HG02610 (cell line): ENCODE data around the gene INTS11.
A peak's percentile ranks its signal among the peaks of the same experiment; 100 is the strongest.
"Not testable (repeated sequence)": the region's sequence is repeated elsewhere in the genome, so short reads cannot be mapped to it uniquely, and the experiment has no call there.

ENCODE experiments used
- ATAC-seq: cut with Tn5 transposase; IDR thresholded peaks from one replicate; pipeline ENCODE4 v1.9.1; 2021; ENCODE audit warnings: mild to moderate bottlenecking, moderate library complexity; ENCODE audit not compliant: unreplicated experiment

INTS11 gene

DNA sequence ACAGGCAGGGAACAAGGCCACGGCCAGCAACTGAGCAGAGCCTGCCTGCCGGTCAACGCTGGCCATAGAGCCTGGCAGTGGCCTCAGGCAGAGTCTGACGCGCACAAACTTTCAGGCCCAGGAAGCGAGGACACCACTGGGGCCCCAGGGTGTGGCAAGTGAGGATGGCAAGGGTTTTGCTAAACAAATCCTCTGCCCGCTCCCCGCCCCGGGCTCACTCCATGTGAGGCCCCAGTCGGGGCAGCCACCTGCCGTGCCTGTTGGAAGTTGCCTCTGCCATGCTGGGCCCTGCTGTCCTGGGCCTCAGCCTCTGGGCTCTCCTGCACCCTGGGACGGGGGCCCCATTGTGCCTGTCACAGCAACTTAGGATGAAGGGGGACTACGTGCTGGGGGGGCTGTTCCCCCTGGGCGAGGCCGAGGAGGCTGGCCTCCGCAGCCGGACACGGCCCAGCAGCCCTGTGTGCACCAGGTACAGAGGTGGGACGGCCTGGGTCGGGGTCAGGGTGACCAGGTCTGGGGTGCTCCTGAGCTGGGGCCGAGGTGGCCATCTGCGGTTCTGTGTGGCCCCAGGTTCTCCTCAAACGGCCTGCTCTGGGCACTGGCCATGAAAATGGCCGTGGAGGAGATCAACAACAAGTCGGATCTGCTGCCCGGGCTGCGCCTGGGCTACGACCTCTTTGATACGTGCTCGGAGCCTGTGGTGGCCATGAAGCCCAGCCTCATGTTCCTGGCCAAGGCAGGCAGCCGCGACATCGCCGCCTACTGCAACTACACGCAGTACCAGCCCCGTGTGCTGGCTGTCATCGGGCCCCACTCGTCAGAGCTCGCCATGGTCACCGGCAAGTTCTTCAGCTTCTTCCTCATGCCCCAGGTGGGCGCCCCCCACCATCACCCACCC, 6.9 kb upstream of the INTS11 start, which contains the start of gene TAS1R3:
TAS1R3 (plus strand) TSS at position 213 of the 898 bp plus-strand sequence; CDS start at position 279, 66 bp downstream.
- ATAC-seq = no peak

GRCh38 chr1:1330366-1331067, 6.1 kb upstream of the INTS11 start:
- ATAC-seq = no peak

DNA sequence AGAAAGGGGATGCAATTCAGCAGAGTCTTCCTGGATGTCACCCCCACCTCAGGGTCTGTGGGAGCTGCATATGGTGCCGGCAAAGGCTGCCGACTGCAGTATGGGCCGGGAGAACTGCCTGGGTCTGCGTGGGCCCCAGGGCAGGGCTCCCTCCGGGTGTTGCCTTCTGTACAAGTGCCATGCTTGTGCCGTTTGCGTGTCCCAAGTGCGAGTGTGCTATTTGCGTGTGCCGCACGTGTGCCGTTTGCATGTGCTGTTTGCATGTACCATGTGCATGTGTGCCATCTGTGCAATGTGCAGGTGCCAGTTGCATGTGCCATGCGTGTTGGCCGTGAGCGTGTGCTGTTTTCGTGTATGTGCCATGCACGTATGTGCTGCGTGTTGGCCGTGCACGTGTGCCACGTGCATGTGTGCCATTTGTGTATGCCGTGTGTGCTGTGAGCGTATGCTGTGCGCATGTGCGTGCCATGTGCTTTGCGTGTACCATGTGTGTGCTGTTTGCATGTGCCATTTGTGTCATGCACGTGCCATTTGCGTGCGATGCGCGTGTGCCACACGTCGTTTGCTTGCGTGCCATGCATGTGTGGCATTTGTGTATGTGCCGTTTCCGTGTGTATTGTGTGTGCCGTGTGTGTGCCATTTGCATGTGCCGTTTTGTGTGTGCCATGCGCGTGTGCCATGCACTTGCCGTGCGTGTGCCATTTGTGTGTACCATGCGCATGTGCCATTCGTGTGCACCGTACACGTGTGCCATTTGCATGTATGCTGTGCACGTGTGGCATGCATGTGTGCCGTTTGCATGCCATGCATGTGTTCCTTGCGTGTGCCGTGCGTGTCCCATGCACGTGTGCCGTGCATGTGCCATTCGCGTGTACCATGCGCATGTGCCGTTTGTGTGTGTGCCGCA, 5.1 kb upstream of the INTS11 start:
- ATAC-seq = no peak

DNA sequence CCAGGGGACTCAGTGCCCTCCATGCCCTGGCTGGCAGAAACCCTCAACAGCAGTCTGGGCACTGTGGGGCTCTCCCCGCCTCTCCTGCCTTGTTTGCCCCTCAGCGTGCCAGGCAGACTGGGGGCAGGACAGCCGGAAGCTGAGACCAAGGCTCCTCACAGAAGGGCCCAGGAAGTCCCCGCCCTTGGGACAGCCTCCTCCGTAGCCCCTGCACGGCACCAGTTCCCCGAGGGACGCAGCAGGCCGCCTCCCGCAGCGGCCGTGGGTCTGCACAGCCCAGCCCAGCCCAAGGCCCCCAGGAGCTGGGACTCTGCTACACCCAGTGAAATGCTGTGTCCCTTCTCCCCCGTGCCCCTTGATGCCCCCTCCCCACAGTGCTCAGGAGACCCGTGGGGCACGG, 3.8 kb upstream of the INTS11 start:
- no peak for ATAC-seq

- no peak for ATAC-seq
Measured at GRCh38 chr1:1327291-1327690, 2.8 kb upstream of the INTS11 start.

DNA sequence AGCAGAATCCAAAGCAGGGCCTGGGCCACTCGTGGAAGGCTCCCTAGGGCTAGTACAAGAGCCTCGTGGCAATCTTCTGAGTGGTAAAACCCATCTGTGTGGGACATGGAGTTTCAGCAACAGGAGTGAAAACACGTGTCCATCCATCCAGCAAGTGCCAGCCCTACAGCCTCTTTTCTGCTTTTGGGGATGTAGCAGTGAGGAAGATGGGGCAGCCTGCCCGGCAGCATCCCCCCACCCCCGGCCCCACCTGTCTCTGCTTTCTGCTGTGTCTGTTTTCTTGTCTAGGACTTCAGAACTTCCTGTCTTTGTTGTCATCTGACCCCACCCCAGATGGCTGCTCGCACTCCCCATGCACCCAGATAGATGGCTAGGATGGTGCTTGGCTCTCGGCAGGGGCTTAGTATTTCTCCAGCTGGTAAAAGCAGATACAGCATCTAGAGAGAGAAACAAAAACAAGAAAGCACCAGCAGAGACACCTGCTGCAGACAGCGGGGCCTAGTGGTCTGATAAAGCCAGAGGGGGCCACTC, 1.7 kb upstream of the INTS11 start:
- ATAC-seq = no peak

GRCh38 chr1:1325288-1326074, 1.0 kb upstream of the INTS11 start:
- ATAC-seq = no peak

DNA sequence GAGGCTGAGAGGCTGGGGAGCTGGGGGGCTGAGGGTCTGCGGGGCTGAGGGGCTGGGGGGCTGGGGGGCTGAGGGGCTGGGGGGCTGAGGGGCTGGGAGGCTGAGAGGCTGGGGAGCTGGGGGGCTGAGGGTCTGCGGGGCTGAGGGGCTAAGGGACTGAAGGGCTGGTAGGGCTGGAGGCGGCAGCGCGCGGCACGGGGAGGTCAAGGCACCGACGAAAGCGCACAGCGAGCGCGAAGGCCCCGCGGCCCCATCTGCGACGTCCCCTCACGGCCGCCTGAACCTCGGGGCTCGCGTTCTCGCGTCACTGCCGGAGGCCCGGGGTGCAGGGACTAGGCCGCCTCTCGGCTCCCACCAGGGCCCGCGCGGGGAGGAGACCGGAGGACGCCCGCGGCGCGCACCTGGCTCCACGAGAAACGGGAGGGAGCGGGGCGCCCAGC, 356 bp downstream of the INTS11 start:
- peak; percentile 22 for ATAC-seq

DNA sequence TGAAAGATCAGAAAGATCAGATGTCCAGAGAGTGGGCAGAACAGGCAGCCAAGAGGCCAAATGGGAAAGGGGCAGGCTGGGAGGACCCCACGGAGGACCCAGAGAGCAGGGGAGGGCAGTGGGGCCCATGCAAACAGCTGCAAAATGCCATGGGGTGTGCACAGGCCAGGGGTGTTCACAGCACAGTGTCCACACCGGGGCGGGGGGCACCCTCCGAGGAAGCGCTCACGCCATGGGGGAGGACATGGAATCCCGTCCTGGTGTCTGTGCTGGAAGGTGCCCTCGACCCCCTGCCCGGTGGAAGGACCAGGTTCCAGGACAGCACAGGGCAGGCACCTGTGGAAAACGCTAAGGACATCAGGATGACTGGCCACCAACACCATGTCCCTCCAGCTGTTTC, 1.5 kb downstream of the INTS11 start:
- no peak for ATAC-seq

DNA sequence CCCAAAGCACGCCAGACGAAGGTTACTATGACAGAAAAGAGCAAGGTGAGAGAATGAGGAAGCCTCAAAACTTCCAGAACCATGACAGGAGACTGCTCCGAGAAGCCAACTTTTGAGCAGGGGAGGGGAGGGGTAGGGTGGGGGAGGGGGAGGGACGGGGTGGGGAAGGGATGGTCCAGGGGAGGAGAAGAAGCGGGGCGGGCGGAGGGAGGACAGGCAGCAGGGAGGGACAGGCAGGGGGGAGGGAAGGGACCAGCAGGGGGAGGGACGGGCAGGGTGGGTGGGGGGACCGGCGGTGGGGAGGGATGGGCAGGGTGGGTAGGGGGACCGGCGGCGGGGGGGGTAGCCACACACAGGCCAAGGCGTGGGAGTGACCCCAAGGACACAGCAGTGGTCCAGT, 2.0 kb downstream of the INTS11 start:
- no peak for ATAC-seq

GRCh38 chr1:1321477-1321876, 3.0 kb downstream of the INTS11 start:
- ATAC-seq = no peak

- no peak for ATAC-seq
Measured at GRCh38 chr1:1320666-1321448, 3.6 kb downstream of the INTS11 start.

- ATAC-seq = no peak
Measured at GRCh38 chr1:1319646-1319941, 4.9 kb downstream of the INTS11 start.

- no peak for ATAC-seq
Measured at GRCh38 chr1:1318777-1319645, 5.4 kb downstream of the INTS11 start.

DNA sequence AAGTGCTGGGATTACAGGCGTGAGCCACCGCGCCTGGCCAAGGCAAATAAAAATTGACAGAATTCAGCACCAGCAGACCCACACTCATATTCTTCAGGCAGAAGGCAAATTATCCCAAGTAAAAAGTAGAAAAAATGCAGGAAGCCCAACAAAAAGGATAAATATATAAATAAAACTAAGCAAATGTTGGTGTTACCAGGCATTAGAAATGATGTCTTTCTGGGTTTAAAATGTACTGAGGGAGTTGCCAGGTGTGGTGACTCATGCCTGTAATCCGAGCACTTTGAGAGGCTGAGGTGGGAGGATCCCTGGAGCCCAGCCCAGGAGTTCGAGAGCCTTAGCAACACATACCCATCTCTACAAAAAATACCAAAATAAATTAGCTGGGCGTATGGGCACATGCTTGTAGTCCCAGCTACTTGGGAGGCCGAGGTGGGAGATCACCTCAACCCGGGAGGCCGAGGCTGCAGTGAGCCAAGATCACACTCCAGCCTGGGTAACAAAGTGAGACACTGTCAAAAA, 6.3 kb downstream of the INTS11 start:
- ATAC-seq = no peak

DNA sequence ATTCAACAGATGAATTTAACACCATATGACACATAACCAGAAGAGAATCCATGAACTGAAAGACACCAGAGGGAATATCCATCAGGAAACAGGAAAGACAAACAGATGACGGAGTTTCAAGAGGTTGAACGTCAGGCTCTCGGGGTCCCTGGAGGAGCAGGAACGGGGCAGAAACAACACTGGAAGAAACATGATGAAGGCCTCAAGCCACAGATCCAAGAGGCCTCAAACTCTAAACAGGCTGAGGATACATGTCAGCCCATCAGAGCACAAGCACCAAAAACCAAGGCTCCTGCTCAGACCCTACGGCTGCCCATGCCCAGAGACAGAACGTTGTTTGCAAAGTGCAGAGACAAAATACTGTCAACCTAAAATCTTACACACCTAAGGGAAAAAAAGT, 7.0 kb downstream of the INTS11 start:
- ATAC-seq = no peak

- not testable (repeated sequence) for ATAC-seq
Measured at GRCh38 chr1:1316199-1316598, 8.3 kb downstream of the INTS11 start.

- ATAC-seq = no peak
Measured at GRCh38 chr1:1315435-1315954, 9.0 kb downstream of the INTS11 start.
